GM13976 (cell line): Measurements from ENCODE around the gene PTGDR2.

Experiments used
- DNase-seq: peaks from one replicate; pipeline ENCODE4 v3.0.0; 2012; ENCODE audit warnings: low spot score
- CTCF ChIP-seq: IDR thresholded peaks from 2 replicates; pipeline ENCODE4 v1.5.1; 2012; ENCODE audit warnings: borderline replicate concordance, mild to moderate bottlenecking; ENCODE audit not compliant: insufficient read depth; ENCODE audit errors: extremely low read depth, missing control alignments, control extremely low read depth
- in situ Hi-C: fragments of 300-500 bp; cut with MboI; formaldehyde crosslinking; loops from one replicate; pipeline ENCODE4 v1.12.0; 2022; ENCODE audit warnings: low sequenced_read_pairs, mixed read lengths, inconsistent platforms; ENCODE audit not compliant: unreplicated experiment

The PTGDR2 gene

DNA sequence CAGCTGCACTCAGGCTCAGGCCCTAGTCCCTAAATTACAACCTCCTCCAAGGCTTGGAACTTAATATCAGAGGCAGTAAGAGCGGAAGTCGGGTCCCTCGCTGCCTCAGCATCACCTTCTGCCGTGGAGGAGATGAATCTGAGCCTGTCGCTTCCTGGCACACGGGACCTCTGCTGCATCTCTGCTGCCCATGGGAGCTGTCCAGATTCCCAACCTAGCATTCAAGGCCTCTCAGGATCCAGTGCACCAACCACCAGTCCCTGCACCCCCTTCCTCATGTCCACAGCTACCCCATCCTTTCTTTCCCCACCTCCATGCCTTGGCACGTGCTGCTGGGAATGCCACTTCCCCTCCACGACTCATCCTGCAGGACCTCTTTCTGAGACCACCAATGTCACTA is 2.5 kb upstream of the PTGDR2 start:
- no peak for DNase-seq
- TF ChIP-seq CTCF = no peak
- in situ Hi-C loops = no loop called here

DNA sequence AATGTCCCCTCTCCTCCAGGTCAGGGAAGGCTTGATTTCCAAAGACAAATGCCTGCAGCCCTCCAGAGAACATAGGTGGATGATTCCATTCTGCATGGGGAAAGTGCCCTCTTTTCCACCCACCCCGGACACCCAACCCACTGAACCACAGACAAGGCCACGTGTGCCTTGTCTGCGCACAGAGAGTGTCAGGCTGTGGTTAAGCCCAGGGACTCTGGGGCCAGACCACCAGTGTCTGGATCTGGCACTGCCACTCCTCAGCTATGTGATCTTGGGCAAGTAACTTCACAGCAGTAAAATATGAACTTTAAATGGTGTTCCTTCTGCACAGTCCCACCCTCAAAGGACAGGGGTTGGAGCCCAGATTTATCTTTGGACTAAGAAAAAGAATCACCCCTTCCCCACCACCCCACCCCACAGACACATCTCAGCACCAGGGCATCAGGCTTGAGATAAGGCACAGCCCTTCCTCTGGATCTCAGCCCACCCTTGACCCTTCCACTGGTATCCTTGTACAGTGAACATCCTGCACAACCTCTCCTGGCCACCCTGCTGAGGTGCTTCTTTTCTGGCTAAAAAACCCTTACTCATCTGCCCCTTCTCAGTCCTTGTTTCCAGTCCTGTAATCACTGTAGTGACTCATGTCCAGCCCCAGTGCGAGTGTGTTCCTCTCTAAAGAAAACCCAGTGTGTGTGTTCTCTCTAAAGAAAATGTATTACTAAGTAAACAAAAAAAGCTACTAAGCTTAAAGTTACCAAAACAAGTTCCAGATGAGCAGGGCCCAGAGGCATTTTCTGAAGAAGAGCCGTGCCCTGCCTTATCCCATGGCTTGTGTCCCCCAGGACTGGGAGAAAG is 1.9 kb upstream of the PTGDR2 start:
- DNase-seq = no peak
- in situ Hi-C loops = no loop called here
- no peak for TF ChIP-seq CTCF

DNA sequence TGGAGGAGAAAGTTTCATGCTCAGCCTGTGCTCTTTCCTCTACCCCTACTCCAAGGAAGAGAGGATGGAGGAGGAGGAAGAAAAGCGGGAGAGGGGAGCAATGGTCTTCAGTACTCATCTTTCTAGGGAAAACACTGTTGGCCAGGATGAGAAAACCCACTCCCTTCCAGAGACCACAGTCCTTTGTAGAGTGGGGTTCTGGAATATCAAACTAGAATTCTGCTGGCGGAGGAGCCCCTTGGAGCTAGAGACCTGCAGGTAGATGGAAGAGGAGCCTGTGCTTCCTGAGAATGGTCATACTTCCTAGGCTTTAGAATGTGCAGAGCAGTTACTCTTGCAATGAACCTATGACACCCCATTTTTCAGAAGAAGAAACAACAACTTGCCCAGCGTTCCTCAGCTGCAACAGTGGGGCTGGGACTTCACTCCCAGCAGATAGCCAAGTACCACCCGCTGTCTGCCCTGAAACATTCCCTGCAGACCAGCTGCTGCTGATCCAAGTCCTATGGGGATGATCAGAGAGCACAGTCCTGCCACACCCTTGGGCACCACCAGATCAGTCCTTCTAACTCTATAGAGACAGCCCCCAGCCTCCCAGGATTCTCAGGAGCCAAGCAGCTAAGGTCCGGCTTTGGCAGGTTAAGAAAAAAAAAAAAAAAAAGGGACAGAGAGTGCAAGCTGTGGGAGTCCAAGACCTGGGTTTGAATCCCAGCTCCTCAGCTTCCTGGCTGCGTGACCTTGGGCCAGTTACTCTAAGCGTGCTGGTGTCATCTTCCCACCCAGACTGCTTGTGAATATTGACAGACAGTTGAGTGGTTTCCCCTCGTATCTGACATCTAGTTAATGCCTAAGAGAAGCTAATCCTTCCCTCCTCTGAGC is 664 bp downstream of the PTGDR2 start:
- in situ Hi-C loops = no loop called here
- DNase-seq = no peak
- TF ChIP-seq CTCF = no peak

GRCh38 chr11:60854140-60854846 is 1.5 kb downstream of the PTGDR2 start:
- no peak for TF ChIP-seq CTCF
- no peak for DNase-seq
- in situ Hi-C loops = no loop called here

DNA sequence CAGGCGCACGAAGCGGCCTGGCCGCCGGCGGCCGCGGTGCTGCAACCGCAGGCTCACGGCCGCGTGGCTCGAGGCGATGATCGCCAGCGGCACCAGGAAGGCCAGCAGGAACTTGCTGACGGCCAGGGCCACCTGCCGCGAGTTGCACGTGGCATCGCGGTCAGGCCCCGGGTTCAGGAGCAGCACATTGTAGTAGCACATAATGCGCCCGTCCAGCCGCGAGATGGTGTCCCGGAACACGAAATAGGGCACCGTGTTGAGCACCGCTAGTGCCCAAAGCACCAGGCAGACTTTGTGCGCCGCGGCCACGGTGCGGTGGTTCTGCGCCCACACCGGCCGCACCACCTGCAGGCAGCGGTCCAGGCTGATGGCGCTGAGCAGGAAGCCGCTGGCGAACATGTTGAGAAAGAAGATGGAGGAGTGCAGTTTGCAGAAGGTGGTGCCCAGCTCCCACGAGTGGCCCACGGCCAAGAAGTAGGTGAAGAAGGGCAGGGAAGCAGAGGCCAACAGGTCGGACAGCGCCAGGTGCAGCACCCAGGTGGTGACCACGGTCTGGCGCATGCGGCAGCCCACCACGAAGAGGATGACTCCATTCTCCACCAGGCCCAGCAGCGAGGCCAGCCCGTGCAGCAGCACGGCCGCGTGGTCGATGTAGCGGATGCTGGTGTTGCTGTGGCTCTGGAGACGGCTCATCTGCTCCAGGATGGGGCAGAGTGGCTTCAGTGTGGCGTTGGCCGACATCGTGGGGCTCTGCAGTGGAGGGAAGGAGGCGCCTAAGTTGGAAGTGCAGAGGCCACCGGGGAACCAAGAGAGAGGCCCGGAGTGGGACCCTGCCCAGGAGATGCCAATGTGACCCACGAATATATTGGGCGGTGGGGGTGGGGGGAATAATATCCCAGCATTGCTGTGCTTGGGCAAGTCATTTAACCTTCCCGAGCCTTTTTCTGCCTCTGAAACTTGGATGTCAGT is 2.5 kb downstream of the PTGDR2 start:
- TF ChIP-seq CTCF = no peak
- in situ Hi-C loops = no loop called here
- DNase-seq = no peak
